Vagina (tissue), 2 donors: ENCODE results near the gene CAPN13. TPM values are rescaled to one million over a fixed set of nuclear protein-coding genes. Genes with fewer than 3 reads are reported as not detected.

Experiments used
- DNase-seq, 2 donors: peaks; one replicate each; pipeline ENCODE4 v3.0.0-alpha.2; 2017; ENCODE audit errors: extremely low spot score in 2 of 2
- H3K27ac ChIP-seq: fragments of 200-600 bp; sonication (generic); one replicate; pipeline ENCODE4 v1.5.1; 2019
- H3K27me3 ChIP-seq: fragments of 200-600 bp; sonication (generic); one replicate; pipeline ENCODE4 v1.5.1; 2019
- H3K36me3 ChIP-seq, 2 donors: fragments of 200-600 bp; sonication (generic); one replicate each; pipeline ENCODE4 v1.5.1; 2017 to 2019
- H3K4me1 ChIP-seq: fragments of 200-600 bp; sonication (generic); one replicate; pipeline ENCODE4 v1.5.1; 2019
- H3K4me3 ChIP-seq, 2 donors: fragments of 200-600 bp; sonication (generic); 1 replicate in 1 of 2; 2 replicates in 1 of 2; pipeline ENCODE4 v1.5.1; 2016 to 2019
- H3K9me3 ChIP-seq: fragments of 200-600 bp; sonication (generic); one replicate; pipeline ENCODE4 v1.5.1; 2019
- CTCF ChIP-seq, 3 experiments: fragments of 450-650 bp in 2 of 3; fragments of 200-600 bp in 1 of 3; sonication (generic) in 1 of 3; IDR thresholded peaks; one replicate each; pipeline ENCODE4 v1.5.1; 2017 to 2019; ENCODE audit warnings: antibody characterized with exemption in 3 of 3, mild to moderate bottlenecking in 2 of 3, moderate library complexity in 2 of 3
- POLR2A ChIP-seq, 2 donors: fragments of 450-650 bp; IDR thresholded peaks; one replicate each; pipeline ENCODE4 v1.6.1; 2017; ENCODE audit warnings: antibody characterized with exemption in 2 of 2, mild to moderate bottlenecking in 2 of 2, moderate library complexity in 2 of 2
- POLR2AphosphoS5 ChIP-seq, 2 donors: sonication (generic); formaldehyde crosslinking; IDR thresholded peaks; one replicate each; pipeline ENCODE4 v1.9.0; 2017; ENCODE audit warnings: antibody characterized with exemption in 2 of 2, mild to moderate bottlenecking in 2 of 2, low read depth in 1 of 2; ENCODE audit not compliant: insufficient read depth in 1 of 2
- intact Hi-C: fragments of 100-400 bp; cut with DNase I; formaldehyde crosslinking; loops from one replicate; pipeline ENCODE4 v1.15.1; 2023
- total RNA-seq: library from RNA; depleted of rRNA; stranded (reverse); fragments of >200 nt; gene quantifications from one replicate; pipeline ENCODE4 v1.2.3, GENCODE V29; 2016

Gene CAPN13
- total RNA-seq, 1 donor from 2014 or later, result not detected

DNA sequence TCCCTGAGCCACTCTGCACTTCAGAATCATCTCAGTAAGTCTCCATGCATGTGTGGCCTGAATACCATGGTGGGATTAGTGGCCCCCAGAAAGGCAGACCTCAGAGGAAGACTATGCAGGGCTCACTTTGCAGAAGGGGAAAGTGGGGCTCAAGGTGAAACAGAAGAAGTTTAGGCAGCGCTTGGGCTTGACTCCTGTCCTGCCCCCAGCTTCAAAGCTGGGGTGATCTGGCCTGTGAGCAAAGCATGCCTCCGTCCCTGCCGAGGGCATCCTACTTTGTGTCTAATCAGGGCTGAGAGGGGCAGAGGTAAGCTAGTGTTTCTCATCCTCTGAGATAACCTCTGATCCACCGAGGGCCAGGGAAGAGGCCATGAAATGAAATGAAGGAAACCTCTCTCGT, 7.9 kb downstream of the CAPN13 start:
- Histone ChIP-seq H3K27me3 (no peaks in the 10 kb centered on the region), H3K4me3 (no peak overlapping the region), H3K36me3 (no peaks in the 10 kb centered on the region), H3K9me3 (no peaks in the 10 kb centered on the region), H3K27ac (no peak overlapping the region), H3K4me1 (no peaks in the 10 kb centered on the region)
- DNase-seq, result peak; percentile 34 to 70
- no peak for TF ChIP-seq POLR2AphosphoS5 (IDR thresholded peaks at IDR 0.05; ENCODE audit: insufficient read depth in 1 of 2, low read depth in 1 of 2)
- no peak for TF ChIP-seq CTCF (IDR thresholded peaks at IDR 0.05)
- intact Hi-C loops, result no loop called here

GRCh38 chr2:30798536-30798991, 8.7 kb downstream of the CAPN13 start:
- H3K27ac ChIP-seq, result no peak overlapping the region
- TF ChIP-seq CTCF (IDR thresholded peaks at IDR 0.05) (no peak), POLR2A (IDR thresholded peaks at IDR 0.05) (no peak), POLR2AphosphoS5 (IDR thresholded peaks at IDR 0.05; ENCODE audit: insufficient read depth in 1 of 2, low read depth in 1 of 2) (no peak)
- intact Hi-C loops, result no loop called here

DNA sequence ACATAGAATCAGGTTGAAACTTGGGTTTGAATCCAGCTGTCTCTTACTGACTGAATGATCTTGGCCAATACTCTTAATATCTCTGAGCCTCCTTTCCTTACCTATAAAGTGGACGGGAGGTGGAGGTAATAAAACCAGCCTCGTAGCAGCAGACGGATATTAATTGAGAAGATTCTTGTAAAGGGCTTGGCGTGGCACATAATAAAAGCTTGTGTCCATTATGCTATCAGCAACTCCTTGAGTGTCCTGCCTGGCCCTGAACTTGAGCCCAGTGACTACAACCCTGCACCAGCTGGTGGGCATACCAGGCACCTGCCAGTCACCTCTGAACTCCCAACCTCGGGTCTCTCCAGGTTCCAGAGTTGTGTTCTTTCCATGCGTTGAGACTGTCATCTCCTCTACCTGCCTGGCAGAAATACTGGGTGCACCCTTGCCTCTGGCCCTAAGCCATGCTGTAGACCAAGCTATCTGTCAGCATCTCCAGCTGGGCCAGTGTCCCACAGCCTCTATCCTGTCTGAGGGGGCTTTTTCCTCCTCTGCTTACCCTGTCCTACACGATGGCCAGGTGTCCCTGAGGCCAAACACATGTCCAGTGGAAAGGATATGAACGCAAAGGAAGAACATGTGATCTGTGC, 9.7 kb downstream of the CAPN13 start:
- intact Hi-C loops, result no loop called here
- H3K4me1 ChIP-seq, result no peaks in the 10 kb centered on the region
- DNase-seq, result peak; percentile 56 to 74
- no peaks in the 10 kb centered on the region for H3K36me3 ChIP-seq
- TF ChIP-seq POLR2A (IDR thresholded peaks at IDR 0.05) (no peak), CTCF (IDR thresholded peaks at IDR 0.05) (no peak), POLR2AphosphoS5 (IDR thresholded peaks at IDR 0.05; ENCODE audit: insufficient read depth in 1 of 2, low read depth in 1 of 2) (no peak)
- H3K27ac ChIP-seq, result no peak overlapping the region
- no peak overlapping the region for H3K4me3 ChIP-seq
- H3K9me3 ChIP-seq, result no peaks in the 10 kb centered on the region
- no peaks in the 10 kb centered on the region for H3K27me3 ChIP-seq

More at GRCh38 chr2:30798536-30798991, 8.7 kb downstream of the CAPN13 start:
- H3K4me1 ChIP-seq, result no peaks in the 10 kb centered on the region
- DNase-seq, result peak; percentile 37 to 62
- H3K9me3 ChIP-seq, result no peaks in the 10 kb centered on the region
- no peak overlapping the region for H3K4me3 ChIP-seq
- no peaks in the 10 kb centered on the region for H3K27me3 ChIP-seq
- no peaks in the 10 kb centered on the region for H3K36me3 ChIP-seq

DNA sequence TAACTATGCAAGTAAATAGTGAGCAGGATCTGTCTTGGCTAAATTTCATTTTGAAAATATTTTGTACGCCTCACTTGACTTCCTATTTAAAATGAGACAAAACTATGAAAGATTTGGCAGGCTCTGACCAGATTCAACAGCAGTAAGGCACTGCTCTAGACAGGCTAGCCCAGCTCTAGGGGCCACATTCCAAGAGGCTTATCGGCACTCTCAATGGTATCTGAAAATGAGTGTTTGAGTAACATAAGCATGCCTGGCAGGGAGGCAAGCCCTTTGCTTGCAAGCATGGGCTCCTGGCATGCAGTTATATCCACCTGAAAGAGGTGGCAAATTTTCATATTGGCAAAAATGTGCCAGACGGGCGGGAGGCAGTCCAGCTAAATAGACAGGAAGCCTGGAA, 10.5 kb downstream of the CAPN13 start:
- TF ChIP-seq CTCF (IDR thresholded peaks at IDR 0.05) (no peak), POLR2A (IDR thresholded peaks at IDR 0.05) (no peak), POLR2AphosphoS5 (IDR thresholded peaks at IDR 0.05; ENCODE audit: insufficient read depth in 1 of 2, low read depth in 1 of 2) (no peak)
- Histone ChIP-seq H3K27me3 (no peaks in the 10 kb centered on the region), H3K4me1 (no peaks in the 10 kb centered on the region), H3K36me3 (no peaks in the 10 kb centered on the region), H3K9me3 (no peaks in the 10 kb centered on the region), H3K4me3 (no peak overlapping the region), H3K27ac (no peak overlapping the region)
- DNase-seq, result peak; percentile 43 to 56
- intact Hi-C loops, result no loop called here

DNA sequence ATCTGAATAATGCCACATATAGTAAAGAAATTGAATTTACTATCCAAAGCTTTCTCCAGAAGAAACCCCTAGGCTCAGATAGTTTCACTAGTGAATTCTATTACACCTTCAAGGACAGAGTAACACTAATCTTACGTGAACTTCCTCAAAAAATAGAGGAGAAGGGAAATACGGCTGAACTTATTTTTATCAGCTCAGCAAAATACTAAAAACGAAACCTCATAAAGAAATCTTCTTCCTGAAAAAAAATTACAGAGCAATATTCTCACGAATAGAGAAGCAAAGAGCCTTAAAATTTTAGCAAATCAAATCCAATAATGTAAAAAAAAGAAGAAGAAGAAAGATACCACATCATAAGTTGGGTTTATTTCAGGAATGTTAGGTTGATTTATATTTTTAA, 14.7 kb downstream of the CAPN13 start:
- Histone ChIP-seq H3K4me1 (no peaks in the 10 kb centered on the region), H3K27me3 (no peaks in the 10 kb centered on the region), H3K4me3 (no peak overlapping the region), H3K36me3 (no peaks in the 10 kb centered on the region), H3K27ac (no peak overlapping the region), H3K9me3 (no peaks in the 10 kb centered on the region)
- TF ChIP-seq CTCF (IDR thresholded peaks at IDR 0.05) (no peak), POLR2A (IDR thresholded peaks at IDR 0.05) (no peak)
- DNase-seq, result no peak
- intact Hi-C loops, result no loop called here
